Loucy (cell line): ENCODE data around the gene ABAT.

Experiments
- H2AFZ ChIP-seq: fragments of 200-600 bp; sonication (generic); 2 replicates; pipeline ENCODE4 v1.6.0; 2016; ENCODE audit warnings: antibody characterized with exemption, mild to moderate bottlenecking, low read length, moderate library complexity
- H3F3A ChIP-seq: fragments of 200-600 bp; 2 replicates; pipeline ENCODE4 v1.6.0; 2016; ENCODE audit warnings: antibody characterized with exemption, low read depth, mild to moderate bottlenecking
- H3K27me3 ChIP-seq: fragments of 200-600 bp; sonication (generic); 2 replicates; pipeline ENCODE4 v1.6.1; 2014; ENCODE audit warnings: low read length, mild to moderate bottlenecking; ENCODE audit not compliant: insufficient read depth, poor library complexity, severe bottlenecking
- H3K36me3 ChIP-seq: fragments of 200-600 bp; sonication (generic); 2 replicates; pipeline ENCODE4 v1.6.1; 2016; ENCODE audit warnings: low read length; ENCODE audit not compliant: insufficient read depth
- H3K4me1 ChIP-seq: fragments of 200-600 bp; sonication (generic); 2 replicates; pipeline ENCODE4 v1.5.1; 2014; ENCODE audit warnings: low read length, mild to moderate bottlenecking; ENCODE audit not compliant: insufficient read depth, poor library complexity, severe bottlenecking
- H3K4me2 ChIP-seq: fragments of 200-600 bp; sonication (generic); 2 replicates; pipeline ENCODE4 v1.6.0; 2014; ENCODE audit warnings: antibody characterized with exemption, low read length, low read depth, mild to moderate bottlenecking; ENCODE audit not compliant: poor library complexity, severe bottlenecking
- H3K4me3 ChIP-seq: fragments of 200-600 bp; sonication (generic); 2 replicates; pipeline ENCODE4 v1.5.1; 2014; ENCODE audit warnings: low read length, mild to moderate bottlenecking, mixed read lengths; ENCODE audit not compliant: poor library complexity, severe bottlenecking
- H3K79me2 ChIP-seq: fragments of 200-600 bp; sonication (generic); 2 replicates; pipeline ENCODE4 v1.6.1; 2014; ENCODE audit warnings: low read length; ENCODE audit not compliant: insufficient read depth
- H3K9ac ChIP-seq: fragments of 200-600 bp; sonication (generic); 2 replicates; pipeline ENCODE4 v1.6.0; 2014; ENCODE audit warnings: mild to moderate bottlenecking, low read depth, low read length, moderate library complexity; ENCODE audit not compliant: poor library complexity, severe bottlenecking
- H3K9me2 ChIP-seq: fragments of 200-600 bp; sonication (generic); replicated peaks from 2 replicates; pipeline ENCODE4 v1.6.1; 2016; ENCODE audit warnings: low read depth, low read length, mixed read lengths
- H3K9me3 ChIP-seq: fragments of 200-600 bp; sonication (generic); 2 replicates; pipeline ENCODE4 v1.6.1; 2014; ENCODE audit warnings: mild to moderate bottlenecking, antibody characterized with exemption, low read length, low read depth; ENCODE audit not compliant: insufficient read depth
- H4K20me1 ChIP-seq: fragments of 200-600 bp; sonication (generic); 2 replicates; pipeline ENCODE4 v1.6.0; 2014; ENCODE audit warnings: antibody characterized with exemption, low read length, mild to moderate bottlenecking; ENCODE audit not compliant: insufficient read depth, poor library complexity, severe bottlenecking
- EZH2phosphoT487 ChIP-seq: fragments of 200-600 bp; IDR thresholded peaks from 2 replicates; pipeline ENCODE4 v1.6.1; 2018; ENCODE audit warnings: antibody characterized with exemption, mild to moderate bottlenecking, moderate library complexity, borderline replicate concordance
- TF ChIP-seq, protein P1 (sequence below): fragments of 200-600 bp; sonication (generic); conservative IDR thresholded peaks from 2 replicates; pipeline ENCODE4 v1.5.1; 2014; ENCODE audit warnings: mild to moderate bottlenecking, antibody characterized with exemption, low read length

ABAT gene

GRCh38 chr16:8663192-8664089, 11.0 kb upstream of the ABAT start:
- no peak overlapping the region for H3K4me2 ChIP-seq
- H3K9me2 ChIP-seq = no peaks in the 10 kb centered on the region
- H3K9me3 ChIP-seq = no peaks in the 10 kb centered on the region
- no peaks in the 10 kb centered on the region for H3K79me2 ChIP-seq
- H3K9ac ChIP-seq = no peak overlapping the region
- no peaks in the 10 kb centered on the region for H3K36me3 ChIP-seq
- no peak for TF ChIP-seq EZH2phosphoT487
- TF ChIP-seq, protein P1, sequence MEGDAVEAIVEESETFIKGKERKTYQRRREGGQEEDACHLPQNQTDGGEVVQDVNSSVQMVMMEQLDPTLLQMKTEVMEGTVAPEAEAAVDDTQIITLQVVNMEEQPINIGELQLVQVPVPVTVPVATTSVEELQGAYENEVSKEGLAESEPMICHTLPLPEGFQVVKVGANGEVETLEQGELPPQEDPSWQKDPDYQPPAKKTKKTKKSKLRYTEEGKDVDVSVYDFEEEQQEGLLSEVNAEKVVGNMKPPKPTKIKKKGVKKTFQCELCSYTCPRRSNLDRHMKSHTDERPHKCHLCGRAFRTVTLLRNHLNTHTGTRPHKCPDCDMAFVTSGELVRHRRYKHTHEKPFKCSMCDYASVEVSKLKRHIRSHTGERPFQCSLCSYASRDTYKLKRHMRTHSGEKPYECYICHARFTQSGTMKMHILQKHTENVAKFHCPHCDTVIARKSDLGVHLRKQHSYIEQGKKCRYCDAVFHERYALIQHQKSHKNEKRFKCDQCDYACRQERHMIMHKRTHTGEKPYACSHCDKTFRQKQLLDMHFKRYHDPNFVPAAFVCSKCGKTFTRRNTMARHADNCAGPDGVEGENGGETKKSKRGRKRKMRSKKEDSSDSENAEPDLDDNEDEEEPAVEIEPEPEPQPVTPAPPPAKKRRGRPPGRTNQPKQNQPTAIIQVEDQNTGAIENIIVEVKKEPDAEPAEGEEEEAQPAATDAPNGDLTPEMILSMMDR = no peak
- no peak overlapping the region for H2AFZ ChIP-seq
- H3K4me1 ChIP-seq = no peaks in the 10 kb centered on the region
- H3K27me3 ChIP-seq = no peaks in the 10 kb centered on the region
- H4K20me1 ChIP-seq = no peaks in the 10 kb centered on the region
- no peaks in the 10 kb centered on the region for H3F3A ChIP-seq
- no peak overlapping the region for H3K4me3 ChIP-seq

DNA sequence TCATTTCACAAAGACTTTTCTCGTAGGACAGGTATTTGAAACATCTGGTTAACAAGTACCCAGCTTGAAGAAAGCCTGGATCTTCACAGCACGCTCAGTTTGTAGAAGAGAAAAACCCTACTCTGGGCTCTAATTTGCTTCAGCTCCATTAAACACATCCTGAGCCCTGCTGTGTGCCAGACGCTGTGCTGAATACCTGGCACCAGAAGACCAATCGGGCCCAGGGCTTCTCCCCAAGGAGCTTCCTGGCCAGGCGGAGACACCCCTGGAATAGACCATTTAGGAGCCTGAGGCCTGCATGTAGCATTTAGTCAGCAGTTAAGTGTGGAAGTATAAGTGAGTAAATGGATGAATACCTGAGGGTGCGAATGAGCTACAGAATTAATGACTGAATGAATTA, 8.9 kb upstream of the ABAT start:
- no peaks in the 10 kb centered on the region for H3K79me2 ChIP-seq
- no peaks in the 10 kb centered on the region for H3F3A ChIP-seq
- H3K9me2 ChIP-seq = no peaks in the 10 kb centered on the region
- no peaks in the 10 kb centered on the region for H3K27me3 ChIP-seq
- no peak overlapping the region for H3K4me3 ChIP-seq
- no peaks in the 10 kb centered on the region for H3K9me3 ChIP-seq
- no peak overlapping the region for H2AFZ ChIP-seq
- no peaks in the 10 kb centered on the region for H3K36me3 ChIP-seq
- no peak overlapping the region for H3K9ac ChIP-seq
- H4K20me1 ChIP-seq = no peaks in the 10 kb centered on the region
- no peak overlapping the region for H3K4me2 ChIP-seq
- TF ChIP-seq, protein P1 = no peak
- TF ChIP-seq EZH2phosphoT487 = no peak
- no peaks in the 10 kb centered on the region for H3K4me1 ChIP-seq

DNA sequence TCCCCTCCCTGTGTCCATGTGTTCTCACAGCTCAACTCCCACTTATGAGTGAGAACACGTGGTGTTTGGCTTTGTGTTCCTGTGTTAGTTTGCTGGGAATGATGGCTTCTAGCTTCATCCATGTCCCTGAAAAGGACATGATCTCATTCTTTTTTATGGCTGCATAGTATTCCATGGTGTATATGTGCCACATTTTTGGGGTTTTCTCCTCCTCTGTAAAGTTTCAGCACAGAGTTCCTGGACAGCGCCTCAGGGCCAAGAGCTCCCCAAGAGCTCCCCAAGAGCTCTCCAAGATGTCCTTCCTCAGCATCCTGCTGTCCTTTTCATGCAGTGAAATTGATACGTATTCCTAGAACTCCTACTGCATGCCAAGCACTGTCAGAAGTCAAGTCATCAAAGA, 6.9 kb upstream of the ABAT start:
- H3K9me2 ChIP-seq = no peaks in the 10 kb centered on the region
- H3K27me3 ChIP-seq = no peaks in the 10 kb centered on the region

More for the DNA sequence above, 6.9 kb upstream of the ABAT start:
- H2AFZ ChIP-seq = no peak overlapping the region
- TF ChIP-seq, protein P1 = no peak
- no peak for TF ChIP-seq EZH2phosphoT487
- no peaks in the 10 kb centered on the region for H3K36me3 ChIP-seq
- no peak overlapping the region for H3K4me3 ChIP-seq
- no peak overlapping the region for H3K4me2 ChIP-seq
- H3K79me2 ChIP-seq = no peaks in the 10 kb centered on the region
- H4K20me1 ChIP-seq = no peaks in the 10 kb centered on the region
- no peaks in the 10 kb centered on the region for H3F3A ChIP-seq
- no peak overlapping the region for H3K9ac ChIP-seq
- no peaks in the 10 kb centered on the region for H3K9me3 ChIP-seq
- H3K4me1 ChIP-seq = no peaks in the 10 kb centered on the region
